GM12872 (cell line): ENCODE results near the gene ANKLE2.

Experiments used
- CTCF ChIP-seq: IDR thresholded peaks from 3 replicates; pipeline ENCODE4 v1.5.1; 2011; ENCODE audit warnings: low read depth, mild to moderate bottlenecking, low read length, moderate library complexity; ENCODE audit not compliant: insufficient read depth

ANKLE2 gene

GRCh38 chr12:132708150-132708549, 53.5 kb downstream of the ANKLE2 start:
- TF ChIP-seq CTCF = no peak

GRCh38 chr12:132707241-132707640, 54.4 kb downstream of the ANKLE2 start:
- TF ChIP-seq CTCF = no peak

- no peak for TF ChIP-seq CTCF
These were observed 58.0 kb downstream of the ANKLE2 start for GRCh38 chr12:132703641-132704040.

- TF ChIP-seq CTCF = no peak
These were observed 59.0 kb downstream of the ANKLE2 start for GRCh38 chr12:132702640-132703039.

GRCh38 chr12:132700212-132700822, 61.3 kb downstream of the ANKLE2 start:
- no peak for TF ChIP-seq CTCF

- TF ChIP-seq CTCF = no peak
These were observed 63.3 kb downstream of the ANKLE2 start for GRCh38 chr12:132698341-132698740.

- no peak for TF ChIP-seq CTCF
These were observed 66.2 kb downstream of the ANKLE2 start for GRCh38 chr12:132695431-132695830.
